Loucy (cell line): ENCODE results near the gene HOXA2.

Experiments
- CTCF ChIP-seq: fragments of 200-600 bp; sonication (generic); conservative IDR thresholded peaks from 2 replicates; pipeline ENCODE4 v1.5.1; 2014; ENCODE audit warnings: mild to moderate bottlenecking, antibody characterized with exemption, low read length
- EZH2phosphoT487 ChIP-seq: fragments of 200-600 bp; IDR thresholded peaks from 2 replicates; pipeline ENCODE4 v1.6.1; 2018; ENCODE audit warnings: antibody characterized with exemption, mild to moderate bottlenecking, moderate library complexity, borderline replicate concordance

GRCh38 chr7:27079234-27079975, 23.1 kb downstream of the HOXA2 start:
- TF ChIP-seq CTCF (no peak), EZH2phosphoT487 (no peak)
